Uterus (tissue), 2 donors: Measurements from ENCODE around the gene PLSCR5.

Experiments used
- POLR2A ChIP-seq, 2 donors: fragments of 450-650 bp; IDR thresholded peaks; one replicate each; pipeline ENCODE4 v1.6.1; 2016; ENCODE audit warnings: antibody characterized with exemption in 2 of 2, mild to moderate bottlenecking in 1 of 2, moderate library complexity in 1 of 2
- TF ChIP-seq, protein P1 (sequence below), 4 experiments: fragments of 200-600 bp in 2 of 4; fragments of 450-650 bp in 2 of 4; sonication (generic) in 2 of 4; IDR thresholded peaks; one replicate each; pipeline ENCODE4 v1.5.1; 2016 to 2019; ENCODE audit warnings: antibody characterized with exemption in 4 of 4, mild to moderate bottlenecking in 2 of 4, moderate library complexity in 1 of 4

DNA sequence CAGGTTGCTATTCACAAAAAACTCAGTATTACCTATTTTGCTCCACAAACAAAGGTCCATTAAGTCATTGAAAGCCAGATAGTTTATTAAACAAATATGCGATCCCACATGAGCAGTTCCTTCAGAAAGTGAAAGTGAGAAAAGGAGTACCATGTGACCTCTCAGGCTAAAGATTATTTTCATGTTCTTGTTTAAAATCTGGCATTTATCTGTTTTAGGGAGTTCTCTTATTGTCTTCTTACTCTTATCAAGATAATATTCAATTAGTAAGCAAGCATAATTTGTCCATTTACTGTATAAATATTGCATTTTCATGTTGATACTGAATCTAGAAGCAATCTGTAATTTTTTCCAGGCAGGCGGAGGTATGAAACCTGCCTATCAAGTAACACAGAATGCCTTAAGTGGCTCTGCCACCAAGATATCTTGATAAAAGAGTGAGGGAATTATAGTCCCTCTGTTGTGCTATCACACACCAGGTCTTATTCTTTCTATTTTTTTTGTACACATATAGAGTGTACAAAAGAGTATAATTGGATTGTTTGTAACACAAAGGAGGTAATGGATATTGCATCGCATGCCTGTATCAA lies 20.1 kb upstream of the PLSCR5 start:
- TF ChIP-seq, protein P1, sequence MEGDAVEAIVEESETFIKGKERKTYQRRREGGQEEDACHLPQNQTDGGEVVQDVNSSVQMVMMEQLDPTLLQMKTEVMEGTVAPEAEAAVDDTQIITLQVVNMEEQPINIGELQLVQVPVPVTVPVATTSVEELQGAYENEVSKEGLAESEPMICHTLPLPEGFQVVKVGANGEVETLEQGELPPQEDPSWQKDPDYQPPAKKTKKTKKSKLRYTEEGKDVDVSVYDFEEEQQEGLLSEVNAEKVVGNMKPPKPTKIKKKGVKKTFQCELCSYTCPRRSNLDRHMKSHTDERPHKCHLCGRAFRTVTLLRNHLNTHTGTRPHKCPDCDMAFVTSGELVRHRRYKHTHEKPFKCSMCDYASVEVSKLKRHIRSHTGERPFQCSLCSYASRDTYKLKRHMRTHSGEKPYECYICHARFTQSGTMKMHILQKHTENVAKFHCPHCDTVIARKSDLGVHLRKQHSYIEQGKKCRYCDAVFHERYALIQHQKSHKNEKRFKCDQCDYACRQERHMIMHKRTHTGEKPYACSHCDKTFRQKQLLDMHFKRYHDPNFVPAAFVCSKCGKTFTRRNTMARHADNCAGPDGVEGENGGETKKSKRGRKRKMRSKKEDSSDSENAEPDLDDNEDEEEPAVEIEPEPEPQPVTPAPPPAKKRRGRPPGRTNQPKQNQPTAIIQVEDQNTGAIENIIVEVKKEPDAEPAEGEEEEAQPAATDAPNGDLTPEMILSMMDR (IDR thresholded peaks at IDR 0.05) = no peak
- TF ChIP-seq POLR2A (IDR thresholded peaks at IDR 0.05) = no peak
